Stimulated activated naive CD8-positive, alpha-beta T cell treated with anti-CD3 and anti-CD28 coated beads, Interleukin-15, Interleukin-2, amounts not matched to agents 100 ng/mL and 50 ng/mL, for 24 hours (primary cell): ENCODE results near the gene CMTM6.
"Not testable (repeated sequence)": the region's sequence is repeated elsewhere in the genome, so short reads cannot be mapped to it uniquely, and the experiment has no call there.

Source experiments
- H3K27ac Mint-ChIP-seq: one replicate; pipeline ENCODE4 v1.8.0; 2021; ENCODE audit warnings: mild to moderate bottlenecking, mixed read lengths
- H3K27me3 Mint-ChIP-seq: one replicate; pipeline ENCODE4 v1.8.0; 2021; ENCODE audit warnings: mixed read lengths
- H3K36me3 Mint-ChIP-seq: one replicate; pipeline ENCODE4 v1.8.0; 2021; ENCODE audit warnings: low read depth, mixed read lengths
- H3K4me1 Mint-ChIP-seq: one replicate; pipeline ENCODE4 v1.8.0; 2021; ENCODE audit warnings: low read depth, mixed read lengths
- H3K4me3 Mint-ChIP-seq: one replicate; pipeline ENCODE4 v1.8.0; 2021; ENCODE audit warnings: mild to moderate bottlenecking, mixed read lengths
- H3K9me3 Mint-ChIP-seq: one replicate; pipeline ENCODE4 v1.8.0; 2021; ENCODE audit warnings: mixed read lengths

The CMTM6 gene

GRCh38 chr3:32502118-32502945 lies at the start of gene CMTM6:
CMTM6 (minus strand) TSS chr3:32502852; CDS start chr3:32502745, 107 bp downstream.
- H3K27me3 Mint-ChIP-seq: no peaks in the 10 kb centered on the region
- H3K4me3 Mint-ChIP-seq: peak within 1 kb of the TSS; percentile 98
- H3K27ac Mint-ChIP-seq: peak within 1 kb of the TSS; percentile 89
- peaks cover 14% of the 10 kb centered on the region for H3K36me3 Mint-ChIP-seq
- H3K4me1 Mint-ChIP-seq: peaks cover 44% of the 10 kb centered on the region
- no peaks in the 10 kb centered on the region for H3K9me3 Mint-ChIP-seq

GRCh38 chr3:32552013-32552412 lies 49.4 kb upstream of the CMTM6 start:
- Mint-ChIP-seq H3K27me3 (no peaks in the 10 kb centered on the region), H3K27ac (no peak overlapping the region), H3K9me3 (no peaks in the 10 kb centered on the region), H3K4me3 (no peak overlapping the region), H3K4me1 (peaks cover 39% of the 10 kb centered on the region), H3K36me3 (peaks cover 7% of the 10 kb centered on the region)

GRCh38 chr3:32551496-32551895 lies 48.8 kb upstream of the CMTM6 start:
- no peak overlapping the region for H3K27ac Mint-ChIP-seq
- H3K9me3 Mint-ChIP-seq: no peaks in the 10 kb centered on the region
- H3K36me3 Mint-ChIP-seq: peaks cover 7% of the 10 kb centered on the region
- H3K27me3 Mint-ChIP-seq: no peaks in the 10 kb centered on the region
- H3K4me3 Mint-ChIP-seq: no peak overlapping the region
- peaks cover 34% of the 10 kb centered on the region for H3K4me1 Mint-ChIP-seq

- H3K9me3 Mint-ChIP-seq: no peaks in the 10 kb centered on the region
- no peak overlapping the region for H3K4me3 Mint-ChIP-seq
- no peaks in the 10 kb centered on the region for H3K27me3 Mint-ChIP-seq
- H3K36me3 Mint-ChIP-seq: peaks cover 7% of the 10 kb centered on the region
- H3K4me1 Mint-ChIP-seq: peaks cover 30% of the 10 kb centered on the region
- H3K27ac Mint-ChIP-seq: no peak overlapping the region
Measured at GRCh38 chr3:32551087-32551486, 48.4 kb upstream of the CMTM6 start.

GRCh38 chr3:32545305-32545704 lies 42.7 kb upstream of the CMTM6 start:
- Mint-ChIP-seq H3K27ac (no peak overlapping the region), H3K9me3 (no peaks in the 10 kb centered on the region), H3K4me1 (peaks cover 11% of the 10 kb centered on the region), H3K4me3 (no peak overlapping the region), H3K27me3 (no peaks in the 10 kb centered on the region), H3K36me3 (peaks cover 19% of the 10 kb centered on the region)

GRCh38 chr3:32544894-32545293 lies 42.2 kb upstream of the CMTM6 start:
- peak overlapping the region; percentile 40 for H3K27ac Mint-ChIP-seq
- H3K36me3 Mint-ChIP-seq: peaks cover 19% of the 10 kb centered on the region
- peaks cover 11% of the 10 kb centered on the region for H3K4me1 Mint-ChIP-seq
- H3K27me3 Mint-ChIP-seq: no peaks in the 10 kb centered on the region
- no peak overlapping the region for H3K4me3 Mint-ChIP-seq
- H3K9me3 Mint-ChIP-seq: no peaks in the 10 kb centered on the region

- Mint-ChIP-seq H3K27ac (no peak overlapping the region), H3K4me1 (peaks cover 11% of the 10 kb centered on the region), H3K9me3 (no peaks in the 10 kb centered on the region), H3K27me3 (no peaks in the 10 kb centered on the region), H3K36me3 (peaks cover 26% of the 10 kb centered on the region), H3K4me3 (no peak overlapping the region)
Measured at GRCh38 chr3:32542807-32543206, 40.2 kb upstream of the CMTM6 start.

- H3K27me3 Mint-ChIP-seq: no peaks in the 10 kb centered on the region
- H3K4me3 Mint-ChIP-seq: no peak overlapping the region
- H3K9me3 Mint-ChIP-seq: no peaks in the 10 kb centered on the region
- peaks cover 34% of the 10 kb centered on the region for H3K36me3 Mint-ChIP-seq
- no peak overlapping the region for H3K27ac Mint-ChIP-seq
- peaks cover 11% of the 10 kb centered on the region for H3K4me1 Mint-ChIP-seq
Measured at GRCh38 chr3:32540899-32541298, 38.2 kb upstream of the CMTM6 start.

GRCh38 chr3:32532434-32532833 lies 29.8 kb upstream of the CMTM6 start:
- Mint-ChIP-seq H3K4me1 (peaks cover 8% of the 10 kb centered on the region), H3K36me3 (peaks cover 61% of the 10 kb centered on the region), H3K9me3 (no peaks in the 10 kb centered on the region), H3K4me3 (no peak overlapping the region), H3K27ac (no peak overlapping the region), H3K27me3 (no peaks in the 10 kb centered on the region)

- H3K4me1 Mint-ChIP-seq: peaks cover 8% of the 10 kb centered on the region
- peak overlapping the region; percentile 46 for H3K27ac Mint-ChIP-seq
- peaks cover 64% of the 10 kb centered on the region for H3K36me3 Mint-ChIP-seq
- no peaks in the 10 kb centered on the region for H3K9me3 Mint-ChIP-seq
- H3K4me3 Mint-ChIP-seq: no peak overlapping the region
- no peaks in the 10 kb centered on the region for H3K27me3 Mint-ChIP-seq
Measured at GRCh38 chr3:32531010-32531647, 28.5 kb upstream of the CMTM6 start.

GRCh38 chr3:32525720-32526119 lies 23.1 kb upstream of the CMTM6 start:
- no peaks in the 10 kb centered on the region for H3K27me3 Mint-ChIP-seq
- H3K4me1 Mint-ChIP-seq: peaks cover under 1% of the 10 kb centered on the region
- H3K9me3 Mint-ChIP-seq: no peaks in the 10 kb centered on the region
- peaks cover 49% of the 10 kb centered on the region for H3K36me3 Mint-ChIP-seq
- H3K4me3 Mint-ChIP-seq: no peak overlapping the region
- H3K27ac Mint-ChIP-seq: no peak overlapping the region

GRCh38 chr3:32522682-32523081 lies 20.0 kb upstream of the CMTM6 start:
- no peaks in the 10 kb centered on the region for H3K9me3 Mint-ChIP-seq
- H3K4me1 Mint-ChIP-seq: no peaks in the 10 kb centered on the region
- no peak overlapping the region for H3K4me3 Mint-ChIP-seq
- H3K27ac Mint-ChIP-seq: peak overlapping the region; percentile 13
- no peaks in the 10 kb centered on the region for H3K27me3 Mint-ChIP-seq
- peaks cover 38% of the 10 kb centered on the region for H3K36me3 Mint-ChIP-seq

GRCh38 chr3:32518921-32519320 lies 16.3 kb upstream of the CMTM6 start:
- H3K9me3 Mint-ChIP-seq, H3K4me3 Mint-ChIP-seq, H3K27me3 Mint-ChIP-seq, H3K4me1 Mint-ChIP-seq, H3K27ac Mint-ChIP-seq: not testable (repeated sequence)
- peaks cover 13% of the 10 kb centered on the region for H3K36me3 Mint-ChIP-seq

GRCh38 chr3:32516751-32517150 lies 14.1 kb upstream of the CMTM6 start:
- H3K4me3 Mint-ChIP-seq, H3K27ac Mint-ChIP-seq, H3K9me3 Mint-ChIP-seq: not testable (repeated sequence)

GRCh38 chr3:32511005-32511404 lies 8.4 kb upstream of the CMTM6 start:
- Mint-ChIP-seq H3K27ac (no peak overlapping the region), H3K27me3 (no peaks in the 10 kb centered on the region), H3K36me3 (no peaks in the 10 kb centered on the region), H3K4me1 (peaks cover under 1% of the 10 kb centered on the region), H3K4me3 (no peak overlapping the region), H3K9me3 (no peaks in the 10 kb centered on the region)

More at GRCh38 chr3:32516751-32517150, 14.1 kb upstream of the CMTM6 start:
- H3K4me1 Mint-ChIP-seq, H3K27me3 Mint-ChIP-seq: not testable (repeated sequence)
- peaks cover 13% of the 10 kb centered on the region for H3K36me3 Mint-ChIP-seq
